Neural cell (in vitro differentiated cells): ENCODE results near the gene COL2A1. TPM values are rescaled to one million over a fixed set of nuclear protein-coding genes. Genes with fewer than 3 reads are reported as not detected.

Source experiments
- H2AFZ ChIP-seq: fragments of 200-600, 300-800 bp; sonication (generic), shearing (Covaris generic); 2 replicates; pipeline ENCODE4 v1.6.0; 2014; ENCODE audit warnings: low read depth, mild to moderate bottlenecking, antibody characterized with exemption, low read length, moderate library complexity
- H3F3A ChIP-seq: fragments of 200-600 bp; shearing (Covaris generic); 2 replicates; pipeline ENCODE4 v1.6.1; 2016; ENCODE audit warnings: mild to moderate bottlenecking, moderate library complexity, mixed read lengths, antibody characterized with exemption, low read length; ENCODE audit not compliant: insufficient read depth, poor library complexity, severe bottlenecking
- H3K27ac ChIP-seq: fragments of 200-600, 300-800 bp; sonication (generic), shearing (Covaris generic); 2 replicates; pipeline ENCODE4 v1.5.1; 2014; ENCODE audit warnings: mild to moderate bottlenecking, low read length, moderate library complexity
- H3K27me3 ChIP-seq: fragments of 300-800, 200-600 bp; sonication (generic), shearing (Covaris generic); 2 replicates; pipeline ENCODE4 v1.6.0; 2014; ENCODE audit warnings: mild to moderate bottlenecking, low read depth, low read length, moderate library complexity; ENCODE audit not compliant: insufficient read depth
- H3K36me3 ChIP-seq: fragments of 300-800, 200-600 bp; sonication (generic), shearing (Covaris generic); 2 replicates; pipeline ENCODE4 v1.5.1; 2014; ENCODE audit warnings: mild to moderate bottlenecking, antibody characterized with exemption, low read length, moderate library complexity; ENCODE audit not compliant: insufficient read depth
- H3K4me2 ChIP-seq: fragments of 300-800, 200-600 bp; sonication (generic), shearing (Covaris generic); 2 replicates; pipeline ENCODE4 v1.6.0; 2014; ENCODE audit warnings: mild to moderate bottlenecking, low read length
- H3K4me3 ChIP-seq: fragments of 300-800, 200-600 bp; sonication (generic), shearing (Covaris generic); 2 replicates; pipeline ENCODE4 v1.5.1; 2014; ENCODE audit warnings: mild to moderate bottlenecking, low read length, moderate library complexity
- H3K79me2 ChIP-seq: fragments of 200-600 bp; shearing (Covaris generic); replicated peaks from 2 replicates; pipeline ENCODE4 v1.6.0; 2014; ENCODE audit warnings: mild to moderate bottlenecking, low read length, moderate library complexity; ENCODE audit not compliant: insufficient read depth
- H3K9ac ChIP-seq: fragments of 300-800, 200-600 bp; sonication (generic), shearing (Covaris generic); 2 replicates; pipeline ENCODE4 v1.6.1; 2016; ENCODE audit warnings: mild to moderate bottlenecking, low read length, mixed read lengths
- H3K9me2 ChIP-seq: fragments of 200-600 bp; shearing (Covaris generic); 2 replicates; pipeline ENCODE4 v1.6.1; 2016; ENCODE audit warnings: mild to moderate bottlenecking, low read length, mixed read lengths; ENCODE audit not compliant: insufficient read depth
- H3K9me3 ChIP-seq: fragments of 200-600, 300-800 bp; sonication (generic), shearing (Covaris generic); 2 replicates; pipeline ENCODE4 v1.6.1; 2016; ENCODE audit warnings: mild to moderate bottlenecking, mixed run types, low read length, moderate library complexity, mixed read lengths
- H4K20me1 ChIP-seq: fragments of 200-600 bp; shearing (Covaris generic); 2 replicates; pipeline ENCODE4 v1.6.1; 2016; ENCODE audit warnings: mild to moderate bottlenecking, mixed run types; ENCODE audit not compliant: insufficient read depth
- EP300 ChIP-seq: fragments of 450-650 bp; conservative IDR thresholded peaks from 2 replicates; pipeline ENCODE4 v1.6.1; 2014; ENCODE audit warnings: antibody characterized with exemption, mild to moderate bottlenecking, moderate library complexity; ENCODE audit not compliant: poor library complexity, severe bottlenecking
- EZH2 ChIP-seq: fragments of 200-600, 300-800 bp; shearing (Covaris generic), sonication (generic); IDR thresholded peaks from 2 replicates; pipeline ENCODE4 v1.6.1; 2014; ENCODE audit warnings: antibody characterized with exemption, low read length, borderline replicate concordance, mild to moderate bottlenecking; ENCODE audit not compliant: insufficient read depth, poor library complexity, severe bottlenecking
- MXI1 ChIP-seq: fragments of 450-650 bp; conservative IDR thresholded peaks from 2 replicates; pipeline ENCODE4 v1.6.1; 2014; ENCODE audit warnings: antibody characterized with exemption, mild to moderate bottlenecking; ENCODE audit not compliant: poor library complexity, severe bottlenecking
- POLR2AphosphoS5 ChIP-seq: IDR thresholded peaks from 2 replicates; pipeline ENCODE4 v1.6.1; 2012
- RAD21 ChIP-seq: fragments of 450-650 bp; conservative IDR thresholded peaks from 2 replicates; pipeline ENCODE4 v1.6.1; 2014; ENCODE audit warnings: antibody characterized with exemption, mild to moderate bottlenecking, moderate library complexity
- SMC3 ChIP-seq: fragments of 450-650 bp; conservative IDR thresholded peaks from 2 replicates; pipeline ENCODE4 v1.6.1; 2014; ENCODE audit warnings: antibody characterized with exemption, mild to moderate bottlenecking, moderate library complexity; ENCODE audit not compliant: poor library complexity
- TAF1 ChIP-seq: IDR thresholded peaks from 2 replicates; pipeline ENCODE4 v1.6.1; 2012; ENCODE audit warnings: low read depth
- polyA plus RNA-seq: library from polyadenylated mRNA; depleted of rRNA; stranded (reverse); fragments of >200 nt; gene quantifications from 2 replicates; pipeline ENCODE4 v1.2.3, GENCODE V29; 2014
- TF ChIP-seq, protein P1 (sequence below): IDR thresholded peaks from 2 replicates; pipeline ENCODE4 v1.6.1; 2012; ENCODE audit warnings: borderline replicate concordance
- TF ChIP-seq, protein P2 (sequence below): fragments of 450-650 bp; IDR thresholded peaks from 2 replicates; pipeline ENCODE4 v1.5.1; 2014; ENCODE audit warnings: antibody characterized with exemption, mild to moderate bottlenecking, moderate library complexity; ENCODE audit not compliant: poor library complexity, severe bottlenecking

Gene COL2A1
- polyA plus RNA-seq, 1 donor from 2014 or later = 1.3 TPM

DNA sequence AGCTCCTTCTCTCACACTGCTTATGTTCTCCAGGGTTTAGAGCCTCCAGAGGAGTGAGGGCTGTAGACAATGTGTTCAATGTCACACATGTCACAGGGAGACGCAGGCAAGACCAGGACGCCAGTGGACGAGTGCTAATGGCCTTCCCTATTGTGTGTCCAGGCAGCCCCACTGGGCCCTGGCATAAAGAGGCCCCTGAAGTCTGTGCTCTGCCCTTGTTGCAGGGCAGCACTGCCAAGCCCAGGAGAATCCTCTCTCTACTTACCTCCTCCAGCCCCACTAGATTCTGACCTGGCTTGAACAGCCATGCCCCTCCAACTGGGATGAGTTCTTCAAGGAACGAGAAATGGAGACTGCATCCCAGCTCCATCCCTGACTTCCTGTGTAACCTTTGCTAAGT, 65.7 kb downstream of the COL2A1 start:
- H3K9me2 ChIP-seq = no peaks in the 10 kb centered on the region
- no peaks in the 10 kb centered on the region for H3K36me3 ChIP-seq
- H3K9ac ChIP-seq = no peak overlapping the region
- no peak overlapping the region for H2AFZ ChIP-seq
- no peak overlapping the region for H3K4me3 ChIP-seq
- no peaks in the 10 kb centered on the region for H3K9me3 ChIP-seq
- TF ChIP-seq TAF1 (no peak), EZH2 (no peak), MXI1 (no peak), SMC3 (no peak), EP300 (no peak), RAD21 (no peak), POLR2AphosphoS5 (no peak)
- TF ChIP-seq, protein P1, sequence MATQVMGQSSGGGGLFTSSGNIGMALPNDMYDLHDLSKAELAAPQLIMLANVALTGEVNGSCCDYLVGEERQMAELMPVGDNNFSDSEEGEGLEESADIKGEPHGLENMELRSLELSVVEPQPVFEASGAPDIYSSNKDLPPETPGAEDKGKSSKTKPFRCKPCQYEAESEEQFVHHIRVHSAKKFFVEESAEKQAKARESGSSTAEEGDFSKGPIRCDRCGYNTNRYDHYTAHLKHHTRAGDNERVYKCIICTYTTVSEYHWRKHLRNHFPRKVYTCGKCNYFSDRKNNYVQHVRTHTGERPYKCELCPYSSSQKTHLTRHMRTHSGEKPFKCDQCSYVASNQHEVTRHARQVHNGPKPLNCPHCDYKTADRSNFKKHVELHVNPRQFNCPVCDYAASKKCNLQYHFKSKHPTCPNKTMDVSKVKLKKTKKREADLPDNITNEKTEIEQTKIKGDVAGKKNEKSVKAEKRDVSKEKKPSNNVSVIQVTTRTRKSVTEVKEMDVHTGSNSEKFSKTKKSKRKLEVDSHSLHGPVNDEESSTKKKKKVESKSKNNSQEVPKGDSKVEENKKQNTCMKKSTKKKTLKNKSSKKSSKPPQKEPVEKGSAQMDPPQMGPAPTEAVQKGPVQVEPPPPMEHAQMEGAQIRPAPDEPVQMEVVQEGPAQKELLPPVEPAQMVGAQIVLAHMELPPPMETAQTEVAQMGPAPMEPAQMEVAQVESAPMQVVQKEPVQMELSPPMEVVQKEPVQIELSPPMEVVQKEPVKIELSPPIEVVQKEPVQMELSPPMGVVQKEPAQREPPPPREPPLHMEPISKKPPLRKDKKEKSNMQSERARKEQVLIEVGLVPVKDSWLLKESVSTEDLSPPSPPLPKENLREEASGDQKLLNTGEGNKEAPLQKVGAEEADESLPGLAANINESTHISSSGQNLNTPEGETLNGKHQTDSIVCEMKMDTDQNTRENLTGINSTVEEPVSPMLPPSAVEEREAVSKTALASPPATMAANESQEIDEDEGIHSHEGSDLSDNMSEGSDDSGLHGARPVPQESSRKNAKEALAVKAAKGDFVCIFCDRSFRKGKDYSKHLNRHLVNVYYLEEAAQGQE = no peak
- TF ChIP-seq, protein P2, sequence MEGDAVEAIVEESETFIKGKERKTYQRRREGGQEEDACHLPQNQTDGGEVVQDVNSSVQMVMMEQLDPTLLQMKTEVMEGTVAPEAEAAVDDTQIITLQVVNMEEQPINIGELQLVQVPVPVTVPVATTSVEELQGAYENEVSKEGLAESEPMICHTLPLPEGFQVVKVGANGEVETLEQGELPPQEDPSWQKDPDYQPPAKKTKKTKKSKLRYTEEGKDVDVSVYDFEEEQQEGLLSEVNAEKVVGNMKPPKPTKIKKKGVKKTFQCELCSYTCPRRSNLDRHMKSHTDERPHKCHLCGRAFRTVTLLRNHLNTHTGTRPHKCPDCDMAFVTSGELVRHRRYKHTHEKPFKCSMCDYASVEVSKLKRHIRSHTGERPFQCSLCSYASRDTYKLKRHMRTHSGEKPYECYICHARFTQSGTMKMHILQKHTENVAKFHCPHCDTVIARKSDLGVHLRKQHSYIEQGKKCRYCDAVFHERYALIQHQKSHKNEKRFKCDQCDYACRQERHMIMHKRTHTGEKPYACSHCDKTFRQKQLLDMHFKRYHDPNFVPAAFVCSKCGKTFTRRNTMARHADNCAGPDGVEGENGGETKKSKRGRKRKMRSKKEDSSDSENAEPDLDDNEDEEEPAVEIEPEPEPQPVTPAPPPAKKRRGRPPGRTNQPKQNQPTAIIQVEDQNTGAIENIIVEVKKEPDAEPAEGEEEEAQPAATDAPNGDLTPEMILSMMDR = no peak
- H3F3A ChIP-seq = no peaks in the 10 kb centered on the region
- no peaks in the 10 kb centered on the region for H3K79me2 ChIP-seq
- no peaks in the 10 kb centered on the region for H3K27me3 ChIP-seq
- H3K27ac ChIP-seq = no peak overlapping the region
- no peaks in the 10 kb centered on the region for H4K20me1 ChIP-seq
- no peak overlapping the region for H3K4me2 ChIP-seq

DNA sequence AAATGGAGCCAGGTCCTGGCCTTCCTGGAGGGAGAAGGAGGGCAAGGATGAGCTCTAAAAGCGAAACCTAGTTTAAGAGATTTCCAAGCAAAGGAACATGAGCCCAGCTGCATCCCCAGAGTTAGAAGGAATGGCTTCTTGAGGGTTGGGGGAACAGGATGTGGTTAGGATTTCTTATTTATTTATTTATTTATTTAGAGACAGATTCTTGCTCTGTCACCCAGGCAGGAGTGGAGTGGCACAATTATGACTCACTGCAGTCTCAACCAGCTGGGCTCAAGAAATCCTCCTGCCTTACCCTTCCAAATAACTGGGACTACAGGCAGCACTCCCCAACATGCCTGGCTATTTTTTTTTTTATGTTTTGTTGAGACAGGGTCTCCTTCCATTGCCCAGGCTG, 66.2 kb downstream of the COL2A1 start:
- Histone ChIP-seq H3K9ac (no peak overlapping the region), H3K9me2 (no peaks in the 10 kb centered on the region), H3K9me3 (no peaks in the 10 kb centered on the region), H4K20me1 (no peaks in the 10 kb centered on the region), H2AFZ (no peak overlapping the region), H3K79me2 (no peaks in the 10 kb centered on the region), H3K27me3 (no peaks in the 10 kb centered on the region), H3K36me3 (no peaks in the 10 kb centered on the region), H3K4me2 (no peak overlapping the region), H3F3A (no peaks in the 10 kb centered on the region), H3K27ac (no peak overlapping the region), H3K4me3 (no peak overlapping the region)
- TF ChIP-seq SMC3 = no peak
- no peak for TF ChIP-seq MXI1
- TF ChIP-seq, protein P1 = no peak
- TF ChIP-seq, protein P2 = no peak
